HL-60/S4 (cell line): ENCODE data around the gene NEMP2.

ENCODE experiments used
- in situ Hi-C: fragments of 300-500 bp; cut with MboI; formaldehyde crosslinking; loops from 2 replicates; pipeline ENCODE4 v1.14.3; 2022; ENCODE audit warnings: low sequenced_read_pairs

NEMP2 gene, protein sequence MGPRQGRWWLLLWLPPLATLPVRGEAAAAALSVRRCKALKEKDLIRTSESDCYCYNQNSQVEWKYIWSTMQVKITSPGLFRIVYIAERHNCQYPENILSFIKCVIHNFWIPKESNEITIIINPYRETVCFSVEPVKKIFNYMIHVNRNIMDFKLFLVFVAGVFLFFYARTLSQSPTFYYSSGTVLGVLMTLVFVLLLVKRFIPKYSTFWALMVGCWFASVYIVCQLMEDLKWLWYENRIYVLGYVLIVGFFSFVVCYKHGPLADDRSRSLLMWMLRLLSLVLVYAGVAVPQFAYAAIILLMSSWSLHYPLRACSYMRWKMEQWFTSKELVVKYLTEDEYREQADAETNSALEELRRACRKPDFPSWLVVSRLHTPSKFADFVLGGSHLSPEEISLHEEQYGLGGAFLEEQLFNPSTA

DNA sequence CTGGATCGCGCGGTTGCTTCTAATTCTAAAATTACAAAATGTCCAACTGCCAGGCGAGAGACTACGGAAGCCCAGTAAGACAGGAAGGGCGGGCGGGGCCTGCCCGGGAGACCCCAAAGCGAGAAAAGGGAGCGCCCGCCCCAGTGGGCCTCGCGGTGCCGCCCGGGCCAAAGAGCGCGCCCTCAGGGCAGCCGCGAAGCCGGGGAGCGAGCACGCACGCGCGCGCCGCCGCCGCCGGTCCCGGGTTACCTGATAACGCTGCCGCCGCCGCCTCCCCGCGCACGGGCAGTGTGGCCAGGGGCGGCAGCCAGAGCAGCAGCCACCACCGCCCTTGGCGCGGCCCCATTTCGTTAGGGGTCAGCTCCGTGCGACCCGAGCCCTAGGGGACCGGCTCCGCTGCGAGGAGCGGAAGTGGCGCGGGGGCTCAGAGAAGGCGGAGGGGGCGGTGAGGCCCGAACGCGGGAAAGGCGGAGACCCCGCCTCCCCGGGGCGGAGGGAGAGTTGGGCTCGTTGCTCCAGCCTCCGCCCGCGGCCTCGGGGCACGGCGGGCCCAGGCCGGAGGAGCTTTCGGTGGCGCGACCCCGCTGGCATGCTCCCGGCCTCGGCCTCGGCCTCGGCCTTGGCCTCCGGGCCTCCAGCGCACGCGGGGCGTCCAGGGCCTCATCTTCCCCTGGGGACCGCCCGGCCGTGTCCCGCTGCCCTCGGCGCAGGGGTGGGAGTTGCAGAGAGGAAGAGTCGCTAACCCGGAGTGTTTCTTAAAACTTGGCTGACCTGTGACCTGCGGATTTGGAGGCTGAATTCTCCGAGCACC lies at the start of gene NEMP2:
TSS of gene NEMP2 (minus strand) at position 413 of the 811 bp plus-strand sequence. CDS start at position 346, 67 bp downstream.
- in situ Hi-C loops, result no loop called here

DNA sequence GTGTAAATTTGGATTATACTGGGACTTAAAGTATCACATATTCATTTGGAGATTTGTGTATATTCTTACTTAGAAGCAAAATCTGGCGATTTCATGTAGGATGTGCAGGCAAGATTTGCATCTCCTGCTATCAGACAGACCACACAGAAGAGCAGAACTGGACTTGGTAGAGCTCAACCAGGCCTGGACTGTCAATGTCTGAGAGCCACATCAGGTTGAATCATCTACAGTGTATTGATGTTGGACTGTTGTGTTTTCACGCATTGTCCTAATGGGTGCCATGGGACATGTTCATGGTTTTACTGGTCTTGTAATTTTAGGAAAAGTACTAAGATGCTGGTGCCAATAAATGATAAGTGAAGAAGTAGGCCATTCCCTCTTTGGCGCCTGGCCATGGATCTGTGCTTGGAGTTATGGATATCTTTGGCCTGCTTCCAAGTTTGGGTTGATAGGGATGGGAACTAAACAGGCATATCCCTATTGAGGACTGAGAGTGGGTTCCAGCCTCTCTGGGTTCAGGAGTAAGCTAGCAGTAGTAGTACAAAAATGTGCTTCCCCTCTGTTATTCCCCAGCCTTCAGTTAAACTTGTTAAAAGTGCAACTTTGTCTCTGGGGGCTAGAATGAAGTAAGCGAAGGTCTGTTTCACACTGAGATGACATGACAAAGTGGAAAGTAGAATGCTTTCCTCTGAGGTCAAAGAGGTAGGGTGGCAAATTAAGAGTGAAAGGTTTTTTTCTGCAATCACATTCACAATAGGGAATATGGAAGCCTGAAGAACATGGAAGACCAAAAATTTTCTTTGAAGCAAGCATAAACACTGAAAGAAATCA lies 49.2 kb upstream of the NEMP2 start:
- in situ Hi-C loops, result no loop called here

DNA sequence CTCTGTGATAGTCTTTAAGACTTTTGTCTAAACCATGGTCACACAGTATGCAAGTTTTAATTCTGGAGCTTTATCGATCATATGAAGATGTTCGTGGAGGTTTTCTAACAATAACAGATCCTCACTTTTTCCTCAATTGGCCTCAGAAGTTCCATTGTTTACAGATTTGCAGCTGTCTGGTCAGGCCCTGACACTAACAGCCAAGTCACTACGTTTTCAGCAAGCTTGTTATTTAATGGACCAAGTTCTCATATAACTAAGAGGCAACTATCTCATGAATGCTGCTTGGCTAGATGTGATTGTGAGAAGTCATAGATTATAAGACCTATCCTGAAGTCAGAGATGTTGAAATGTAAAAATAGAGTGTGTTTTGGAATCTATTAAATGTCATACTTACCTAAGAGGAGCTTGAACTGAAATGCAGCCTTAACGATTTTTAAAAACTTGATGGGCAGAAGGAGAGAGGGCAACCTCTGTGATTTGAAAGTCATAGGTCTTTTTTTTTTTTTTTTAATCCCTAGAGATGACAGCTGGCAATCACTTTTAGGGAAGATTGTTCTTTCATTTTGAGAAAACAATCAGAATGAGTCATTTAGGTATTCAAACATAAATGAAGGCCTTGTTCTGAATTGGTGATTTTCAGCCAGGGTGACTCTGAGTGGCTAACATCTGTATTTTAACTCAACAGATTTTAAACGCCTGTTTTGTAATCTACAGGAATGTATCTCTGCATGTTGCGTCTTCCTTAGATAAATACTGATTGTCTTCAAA lies 48.4 kb upstream of the NEMP2 start:
- in situ Hi-C loops, result no loop called here

DNA sequence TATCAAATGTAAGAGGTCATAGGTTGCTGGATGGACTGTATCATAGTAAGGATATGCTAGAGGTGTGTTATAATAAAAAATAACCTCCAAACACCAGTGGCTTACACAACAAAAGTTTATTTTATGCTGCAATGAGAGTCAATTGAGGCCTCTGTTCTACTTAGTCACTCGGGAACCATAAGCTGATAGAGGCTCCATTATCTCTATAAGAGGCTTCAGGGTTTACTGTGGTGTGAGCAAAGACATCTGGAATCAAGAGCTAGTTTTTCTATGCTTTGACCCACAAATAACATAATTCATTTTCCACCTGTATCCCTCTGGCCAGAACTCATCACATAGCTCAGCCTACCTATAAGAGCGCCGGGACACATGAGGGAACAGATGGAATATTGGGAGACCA lies 47.5 kb upstream of the NEMP2 start:
- in situ Hi-C loops, result no loop called here

DNA sequence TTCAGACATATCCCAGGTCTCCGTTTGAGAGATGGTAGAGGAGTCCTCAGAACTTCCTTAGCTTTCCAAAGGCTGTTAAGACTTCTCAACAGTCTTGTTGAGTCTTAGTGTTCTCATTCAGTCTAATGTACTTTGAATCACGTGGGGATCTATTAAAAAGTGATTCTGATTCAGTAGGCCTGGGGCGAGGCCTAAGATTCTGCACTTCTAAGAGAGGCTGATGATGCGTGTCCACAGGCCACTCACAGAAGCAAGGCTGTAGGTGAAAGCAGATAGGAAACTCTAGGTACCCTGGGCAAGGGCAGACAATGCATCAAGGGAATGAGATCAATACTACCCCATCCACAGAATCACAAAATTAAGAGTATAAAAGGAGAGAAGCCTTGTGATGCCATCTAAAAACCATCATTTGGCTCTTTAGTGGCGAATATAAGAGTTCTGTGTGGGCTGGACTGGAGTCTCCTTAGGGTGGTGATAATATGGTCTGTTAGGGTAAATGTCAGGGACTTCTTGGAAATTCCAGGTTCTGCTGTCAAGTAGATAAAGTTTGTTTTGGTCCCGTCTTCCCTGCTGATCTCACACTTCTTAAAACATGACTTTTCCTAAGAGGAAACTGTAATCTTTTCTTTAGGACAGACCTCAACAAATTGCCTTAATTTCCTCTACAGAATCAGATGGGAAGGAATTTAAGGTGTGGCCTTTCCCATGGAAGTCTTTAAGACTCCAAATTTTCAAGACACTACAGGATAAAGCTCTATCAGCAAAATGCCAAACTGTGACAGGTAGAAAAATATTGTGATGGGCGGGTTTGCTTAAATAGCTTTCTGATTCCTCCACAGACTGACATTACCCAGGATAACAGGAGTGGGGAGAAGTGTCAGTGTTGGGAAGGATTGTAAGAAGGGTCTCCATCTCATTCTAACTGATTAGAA lies 45.7 kb upstream of the NEMP2 start:
- in situ Hi-C loops, result no loop called here

DNA sequence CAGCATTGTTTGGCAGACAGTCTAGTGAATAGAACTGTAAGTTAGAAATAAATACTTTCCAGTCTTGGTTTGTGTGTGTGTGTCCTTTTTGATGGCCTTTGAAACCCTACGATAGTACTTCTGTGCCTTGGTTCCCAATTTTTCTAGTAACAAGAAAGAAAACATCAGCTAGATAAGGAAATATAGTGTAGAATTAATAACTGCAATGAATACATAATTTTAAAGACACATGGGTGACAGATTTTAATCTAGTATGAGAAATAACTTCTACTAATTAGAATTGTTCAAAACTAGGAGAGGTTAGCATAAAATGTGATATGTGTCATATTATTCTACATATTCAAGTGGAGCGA lies 44.5 kb upstream of the NEMP2 start:
- in situ Hi-C loops, result no loop called here

DNA sequence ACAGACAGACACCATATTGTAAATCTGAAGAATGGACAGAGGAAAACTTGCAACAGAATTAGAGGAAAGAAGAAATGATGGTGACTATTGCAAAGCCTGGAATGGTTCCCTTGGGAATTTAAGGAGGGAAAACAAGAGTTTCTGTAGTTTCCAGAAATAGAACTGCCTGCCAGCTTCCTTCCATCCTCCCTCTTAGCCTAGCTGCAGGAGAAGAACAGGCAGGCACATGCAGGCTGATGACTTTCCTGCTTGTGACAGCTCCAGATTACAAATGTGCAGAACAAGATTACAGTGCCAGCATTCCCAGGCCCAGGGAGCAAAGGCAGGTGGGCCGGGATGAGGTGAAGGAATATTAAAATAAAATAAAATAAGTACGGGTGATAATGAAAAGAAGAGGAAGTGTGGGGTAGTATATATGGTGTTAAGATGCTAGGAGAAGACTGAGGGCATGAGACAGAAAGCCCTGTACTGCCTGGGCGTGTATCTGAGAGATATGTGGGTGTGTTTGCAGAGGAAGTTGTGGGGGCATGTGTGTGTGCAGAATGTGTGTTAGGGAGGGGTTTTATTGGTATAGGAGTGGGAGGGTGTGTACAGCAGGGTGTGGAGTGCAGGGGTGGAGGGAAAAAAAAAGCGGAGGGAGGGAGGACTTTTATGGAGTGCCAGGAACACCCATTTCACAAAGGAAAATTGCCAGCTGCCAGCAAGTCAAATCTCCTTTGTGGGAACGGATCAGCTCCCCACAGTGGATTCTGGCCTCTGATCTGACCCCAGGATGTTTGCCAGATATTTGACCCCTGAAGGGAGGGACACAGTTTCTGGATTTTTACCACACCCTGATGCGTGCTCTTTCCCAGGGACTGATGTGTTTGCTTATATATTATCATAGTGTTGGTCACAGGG lies 43.9 kb upstream of the NEMP2 start:
- in situ Hi-C loops, result no loop called here

DNA sequence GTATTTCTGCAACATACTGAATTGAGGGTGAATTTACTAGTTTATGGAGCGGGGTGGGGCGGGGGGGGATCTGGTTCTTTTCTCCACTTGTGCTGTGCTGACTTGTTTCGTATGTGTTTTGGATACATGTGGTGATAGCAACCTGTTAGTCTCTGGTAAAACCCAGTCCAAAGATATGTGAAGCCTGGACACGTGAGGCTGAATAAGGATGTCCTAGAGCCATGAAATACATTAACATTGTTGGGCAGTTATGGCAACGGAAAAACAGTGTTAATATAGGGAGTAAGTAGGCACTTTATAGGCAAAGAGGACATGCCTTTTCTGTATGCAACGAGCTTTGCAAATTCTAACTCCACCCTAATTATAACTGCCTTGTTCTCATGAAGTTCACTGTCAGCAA lies 42.1 kb upstream of the NEMP2 start:
- in situ Hi-C loops, result no loop called here

DNA sequence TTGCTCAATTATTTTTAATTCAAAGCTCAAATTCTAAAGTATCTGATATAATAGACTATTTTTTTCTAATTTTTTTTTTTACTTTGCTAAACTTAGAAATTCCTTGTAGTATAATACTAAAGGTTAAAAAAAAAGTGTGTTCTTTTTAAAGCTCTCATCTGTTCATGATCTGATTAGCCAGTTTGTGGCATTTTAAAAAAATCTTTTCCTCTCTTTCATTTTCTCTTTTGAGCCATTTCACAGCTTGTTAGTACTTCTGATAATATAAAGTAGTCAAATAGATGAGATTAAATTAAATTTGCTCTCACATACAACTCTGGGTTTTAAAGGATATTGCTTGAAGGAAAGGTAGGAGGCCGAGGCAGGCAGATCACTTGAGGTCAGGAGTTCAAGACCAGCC lies 40.7 kb upstream of the NEMP2 start:
- in situ Hi-C loops, result no loop called here

DNA sequence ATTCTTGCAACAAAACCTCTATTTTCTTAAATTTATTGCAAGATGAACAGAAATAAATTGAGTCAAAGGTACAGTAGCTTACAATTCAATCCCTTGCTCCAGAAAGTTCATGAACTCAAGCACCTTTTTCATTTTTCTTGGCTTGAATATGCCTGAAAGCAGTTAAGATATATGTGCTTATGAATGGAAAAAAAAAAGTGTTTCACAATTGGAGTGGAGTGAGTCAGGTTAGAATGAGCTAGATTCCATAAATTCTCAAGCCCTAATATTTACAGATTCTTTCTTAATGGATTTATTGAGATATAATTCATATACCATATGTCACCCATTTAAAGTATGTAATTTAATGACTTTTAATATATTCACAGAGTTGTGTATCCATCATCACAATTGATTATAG lies 39.6 kb upstream of the NEMP2 start:
- in situ Hi-C loops, result no loop called here

DNA sequence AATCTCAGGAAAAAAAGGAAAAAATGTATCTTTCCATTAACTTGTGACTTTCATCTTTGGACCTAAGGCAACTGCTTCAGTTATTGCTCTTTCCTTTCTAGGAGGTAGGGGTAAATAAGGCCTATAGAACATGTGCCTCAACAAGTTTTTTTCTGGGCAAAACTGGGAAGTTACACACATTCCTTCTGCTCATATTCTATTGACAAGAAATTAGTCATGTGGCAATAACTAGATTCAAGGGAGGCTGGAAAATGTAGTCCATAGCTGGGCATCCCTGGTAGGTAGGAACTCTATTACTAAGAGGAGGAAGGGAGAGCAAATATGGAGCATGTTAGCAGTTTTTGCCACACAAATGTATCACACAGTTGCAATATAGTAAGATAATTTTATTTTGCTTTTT lies 37.7 kb upstream of the NEMP2 start:
- in situ Hi-C loops, result no loop called here

DNA sequence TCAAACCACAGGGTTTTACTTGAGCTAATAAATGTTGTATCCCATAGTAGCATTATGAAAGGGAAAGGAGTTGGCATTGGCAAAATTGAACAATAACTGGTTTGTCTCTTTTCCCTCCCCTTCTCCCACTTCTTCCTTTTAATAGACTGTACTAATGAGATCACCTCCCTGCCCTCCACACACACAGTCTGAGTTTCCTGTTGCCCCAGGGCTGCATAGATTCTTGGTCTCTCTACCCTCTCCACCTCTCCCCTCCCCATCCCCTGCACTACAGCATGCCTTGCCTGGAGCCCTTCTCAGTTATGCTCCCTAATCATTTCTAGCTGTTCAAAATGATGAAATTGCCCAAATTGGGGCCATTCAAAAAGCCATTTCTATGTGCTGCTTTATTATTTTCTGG lies 37.2 kb upstream of the NEMP2 start:
- in situ Hi-C loops, result no loop called here

DNA sequence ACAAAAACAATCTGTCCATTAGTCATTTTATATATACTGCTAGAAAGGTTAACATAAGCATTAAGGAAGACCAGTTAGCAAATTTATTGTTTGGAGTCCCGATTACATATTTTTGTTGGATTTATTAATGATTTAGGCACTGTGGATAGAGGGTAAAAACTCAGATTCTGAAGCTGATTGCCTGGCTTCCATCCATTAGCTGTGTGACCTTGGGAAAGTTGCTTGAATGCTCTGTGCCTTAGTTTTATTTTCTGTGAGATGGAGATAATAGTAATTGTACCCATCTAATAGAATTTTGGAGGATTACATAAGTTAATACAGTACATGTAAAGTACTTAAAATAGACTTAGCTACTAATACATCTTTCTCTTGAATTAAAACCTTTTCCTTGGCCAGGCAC lies 36.3 kb upstream of the NEMP2 start:
- in situ Hi-C loops, result no loop called here

DNA sequence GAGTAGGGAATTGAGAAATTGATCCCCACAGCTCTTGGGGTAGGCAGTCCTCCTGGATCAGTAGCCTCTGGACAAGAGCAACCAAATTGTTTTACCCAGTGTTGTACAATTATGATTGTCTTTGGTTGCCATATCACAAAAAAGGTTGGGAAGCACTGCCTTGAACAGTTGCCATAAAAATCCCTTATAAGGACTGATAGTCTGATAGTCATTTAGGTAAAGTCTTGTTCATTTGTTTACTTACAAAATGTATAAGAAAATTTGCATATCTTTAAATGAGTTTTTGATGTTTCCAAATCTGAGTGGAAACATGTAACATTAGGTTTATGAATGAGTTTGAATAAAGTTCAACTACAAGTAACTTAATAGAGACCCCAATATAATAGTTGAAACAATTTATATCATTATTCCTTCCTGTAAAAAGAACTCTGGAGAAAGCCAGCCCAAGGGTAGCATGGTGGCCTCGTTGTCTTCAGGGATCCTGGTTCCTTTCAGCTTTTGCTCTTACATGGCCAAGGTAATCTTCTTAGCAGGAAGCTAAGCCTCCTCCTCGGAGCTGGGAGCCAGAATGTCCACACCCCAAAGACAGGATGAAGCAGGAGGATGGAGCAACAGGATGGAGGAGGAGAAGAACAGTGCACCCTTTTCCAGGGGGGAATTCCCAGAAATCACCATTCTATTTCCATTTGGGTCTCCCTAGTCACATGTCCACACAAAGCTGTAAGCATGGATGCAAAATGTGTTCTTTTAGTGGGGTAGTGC lies 35.7 kb upstream of the NEMP2 start:
- in situ Hi-C loops, result no loop called here

DNA sequence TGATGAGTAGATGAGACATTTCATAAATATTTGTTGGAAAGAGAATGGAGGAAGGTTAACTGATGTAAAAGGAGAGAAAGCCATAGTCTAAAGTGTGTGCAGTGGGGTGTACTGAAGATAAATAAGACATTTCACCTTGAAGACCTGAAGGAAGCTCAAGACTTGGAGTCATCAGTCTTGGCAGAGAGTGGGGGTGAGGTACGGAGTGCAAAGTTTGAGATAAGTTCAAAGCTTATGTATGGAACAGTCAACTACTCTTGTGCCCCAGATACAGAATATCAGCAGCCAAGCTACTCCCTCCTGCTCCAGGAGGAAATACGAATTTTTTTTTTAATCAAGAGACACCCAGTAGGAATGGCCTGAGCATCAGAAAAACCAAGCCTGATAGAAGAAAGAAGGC lies 30.3 kb upstream of the NEMP2 start:
- in situ Hi-C loops, result no loop called here

DNA sequence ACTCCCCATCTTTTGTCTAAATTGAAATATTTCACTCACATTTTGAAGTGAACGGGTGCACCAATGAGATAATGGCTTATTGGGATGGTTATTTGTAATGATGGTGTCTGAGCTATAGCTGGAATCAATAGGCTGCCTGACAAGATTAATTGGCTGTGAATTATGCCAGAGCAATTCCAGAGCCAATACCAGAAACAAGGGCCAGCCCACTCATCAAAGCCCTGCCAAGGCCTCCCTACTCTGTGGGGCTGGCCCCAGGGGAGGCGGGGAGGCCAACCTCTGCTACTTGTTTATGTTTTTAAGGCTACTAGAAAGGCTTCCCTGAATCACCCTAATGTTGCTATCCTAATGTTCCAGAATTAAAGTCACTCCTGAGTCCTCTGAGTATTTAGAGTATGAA lies 29.1 kb upstream of the NEMP2 start:
- in situ Hi-C loops, result no loop called here

DNA sequence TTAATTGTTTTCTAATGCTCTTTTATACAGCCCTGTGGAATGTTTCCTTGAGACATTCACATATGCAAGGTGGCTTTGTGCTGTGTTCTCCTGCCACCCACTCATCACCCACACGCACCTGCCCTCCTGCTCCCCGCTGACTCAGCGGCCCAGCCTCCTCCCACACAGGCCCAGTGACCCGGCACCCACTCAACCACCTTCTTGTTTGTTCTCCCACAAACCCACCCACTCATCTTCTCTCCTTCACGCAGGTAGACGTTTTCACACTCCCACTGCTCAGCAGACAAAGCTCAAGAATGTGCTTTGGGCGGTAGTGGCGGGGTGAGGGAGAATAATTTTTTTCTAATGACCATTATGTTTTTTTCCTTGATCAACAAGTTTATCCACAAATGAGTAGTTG lies 28.6 kb upstream of the NEMP2 start:
- in situ Hi-C loops, result no loop called here

DNA sequence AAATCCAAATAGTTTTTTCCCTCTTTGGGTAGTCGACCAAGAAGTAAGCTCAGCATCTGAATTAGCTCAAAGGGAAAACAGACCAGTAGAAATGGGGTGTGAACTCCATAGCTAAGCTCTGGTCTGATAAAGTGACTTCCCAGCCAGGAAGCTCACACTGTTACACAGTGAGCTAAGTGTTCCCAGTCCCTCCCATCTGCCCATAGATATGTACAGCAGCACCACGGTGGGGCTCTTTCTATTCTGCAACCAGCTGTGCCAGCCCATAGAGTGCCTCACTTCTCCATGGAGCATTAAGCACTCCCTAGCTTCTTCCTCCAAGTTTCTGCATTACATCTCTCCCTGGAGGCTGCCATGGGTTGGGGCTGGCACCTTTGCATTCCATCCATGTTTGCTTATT lies 27.6 kb upstream of the NEMP2 start:
- in situ Hi-C loops, result no loop called here
